Ecto neural progenitor cell (in vitro differentiated cells): ENCODE measurements around the gene NT5DC3.
"Not testable (repeated sequence)": the region's sequence is repeated elsewhere in the genome, so short reads cannot be mapped to it uniquely, and the experiment has no call there.

Experiments used
- DNase-seq: peaks from one replicate; pipeline ENCODE4 v3.0.0-alpha.2; 2018; ENCODE audit warnings: low spot score

Gene NT5DC3

DNA sequence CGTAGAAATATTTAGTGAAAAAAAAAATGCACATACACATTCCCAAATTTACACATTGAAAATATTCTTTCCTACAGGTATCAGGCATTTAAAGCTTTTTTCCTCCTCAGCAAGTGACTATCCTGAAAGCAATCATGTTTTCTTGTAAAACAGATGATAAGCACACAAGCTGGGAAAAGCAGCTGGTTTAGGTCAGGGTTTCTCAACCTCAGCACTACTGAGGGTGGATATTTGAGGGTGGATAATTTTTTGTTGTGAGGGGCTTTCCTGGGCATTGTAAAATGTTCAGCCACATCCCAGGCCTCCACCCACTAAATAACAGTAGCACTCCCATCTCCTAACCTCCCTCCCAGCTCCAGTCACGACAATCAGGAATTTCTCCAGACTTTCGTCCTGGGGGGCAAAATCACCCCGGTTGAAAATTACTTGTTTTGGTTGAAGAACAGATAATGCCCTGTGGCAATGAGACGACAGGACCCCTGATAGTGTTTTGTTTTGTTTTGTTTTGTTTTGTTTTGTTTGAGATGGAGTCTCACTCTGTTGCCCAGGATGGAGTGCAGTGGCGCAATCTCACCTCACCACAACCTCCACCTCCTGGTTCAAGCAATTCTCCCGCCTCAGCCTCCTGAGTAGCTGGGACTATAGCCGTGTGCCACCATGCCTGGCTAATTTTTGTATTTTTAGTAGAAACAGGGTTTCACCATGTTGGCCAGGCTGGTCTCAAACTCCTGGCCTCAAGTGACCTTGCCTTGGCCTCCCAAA is 15.0 kb upstream of the NT5DC3 start:
- no peak for DNase-seq

DNA sequence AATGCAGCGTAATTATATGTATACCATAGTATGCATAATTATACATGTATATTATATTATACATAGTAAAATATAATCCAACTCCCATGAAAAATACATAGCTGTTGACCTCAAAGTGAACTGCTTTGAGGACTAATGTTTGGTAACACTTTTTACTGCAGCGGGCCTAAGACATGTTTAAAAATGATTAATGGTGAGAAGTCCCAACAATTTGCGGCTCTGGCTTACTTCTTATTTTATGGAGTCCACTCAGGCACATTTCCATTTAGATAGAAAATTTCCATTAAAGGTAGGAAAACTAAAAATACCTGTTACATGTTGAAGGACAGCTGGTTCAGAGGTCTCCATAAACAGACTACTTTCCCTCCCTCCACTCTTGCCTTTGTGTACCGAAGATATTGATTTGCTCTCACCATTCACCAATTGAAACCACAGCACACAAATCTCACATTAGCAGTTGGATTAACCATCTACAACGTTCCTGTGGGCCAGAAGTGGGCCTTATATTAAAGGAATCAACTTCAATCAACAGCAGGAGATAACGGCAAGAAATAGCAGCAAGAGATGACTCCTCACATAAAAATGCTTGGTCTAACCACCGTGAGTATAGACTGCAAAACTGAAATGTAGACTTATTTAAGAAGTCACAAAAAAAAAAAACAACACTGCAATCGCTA is 14.1 kb upstream of the NT5DC3 start:
- no peak for DNase-seq

DNA sequence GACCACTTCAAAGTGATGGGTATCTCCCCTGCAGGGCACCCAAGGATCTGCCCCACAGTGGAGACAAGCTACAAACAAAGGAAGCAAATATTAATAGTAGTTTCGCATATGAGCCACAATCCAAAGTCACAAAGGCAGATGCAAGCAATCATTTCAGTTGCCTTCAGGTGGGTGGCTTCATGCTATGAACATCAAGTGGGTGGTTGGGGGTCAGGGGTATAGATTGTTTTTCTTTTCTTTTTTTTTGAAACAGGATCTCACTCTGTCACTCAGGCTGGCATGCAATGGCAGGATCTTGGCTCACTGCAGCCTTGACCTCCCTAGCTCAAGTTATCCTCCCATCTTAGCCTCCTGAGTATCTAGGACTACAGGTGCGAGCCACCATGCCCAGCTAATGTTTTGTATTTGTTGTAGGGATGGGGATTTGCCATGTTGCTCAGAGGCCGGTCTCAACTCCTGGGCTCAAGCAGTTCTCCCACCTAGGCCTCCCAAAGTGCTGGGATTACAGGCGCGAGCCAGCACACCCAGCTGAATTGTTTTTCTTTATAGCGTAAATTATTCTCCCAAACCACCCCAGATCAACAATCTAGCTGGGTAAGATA is 13.4 kb upstream of the NT5DC3 start:
- no peak for DNase-seq

DNA sequence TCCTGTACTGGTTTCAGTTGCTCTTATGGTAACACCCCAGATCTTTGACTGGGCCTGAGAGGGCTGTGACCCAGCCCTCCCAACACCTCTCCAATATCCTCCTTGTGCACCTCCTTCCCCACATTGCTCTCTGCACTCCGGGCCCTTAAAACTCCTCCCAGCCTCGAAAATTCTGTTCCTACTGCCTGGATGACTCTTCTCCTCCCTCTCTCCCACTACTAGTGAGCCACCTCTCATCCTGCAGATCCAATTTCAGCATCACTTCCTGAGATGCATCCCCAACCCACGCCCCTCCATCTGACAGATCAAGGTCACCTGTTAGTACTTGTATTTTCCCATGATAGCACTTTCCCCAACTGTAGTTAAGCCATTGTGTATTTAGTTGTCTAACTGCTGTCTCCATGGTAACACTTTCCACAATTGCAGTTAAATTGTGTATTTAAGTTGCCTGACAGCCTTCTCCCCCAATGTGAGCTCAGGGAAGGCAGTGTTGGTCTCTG is 11.5 kb upstream of the NT5DC3 start:
- no peak for DNase-seq

DNA sequence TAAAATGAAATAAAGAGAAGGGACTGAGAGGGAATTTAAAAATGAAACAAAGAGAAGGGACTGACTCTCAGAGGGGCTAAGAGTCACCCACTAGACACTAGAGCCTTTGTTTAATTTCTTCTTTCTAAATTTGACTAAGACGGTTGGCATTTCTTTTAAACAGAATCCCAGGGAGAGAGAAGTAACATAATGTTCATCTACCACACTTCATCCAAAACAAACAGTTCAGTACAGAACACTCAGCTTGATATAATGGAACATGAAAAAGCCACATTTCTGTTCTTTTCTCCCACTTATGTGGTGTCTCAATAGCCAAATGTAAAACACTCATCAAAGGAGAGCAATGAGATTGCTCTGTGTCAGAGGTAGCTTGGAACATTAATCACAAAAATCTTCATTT is 10.1 kb upstream of the NT5DC3 start:
- DNase-seq, result no peak

DNA sequence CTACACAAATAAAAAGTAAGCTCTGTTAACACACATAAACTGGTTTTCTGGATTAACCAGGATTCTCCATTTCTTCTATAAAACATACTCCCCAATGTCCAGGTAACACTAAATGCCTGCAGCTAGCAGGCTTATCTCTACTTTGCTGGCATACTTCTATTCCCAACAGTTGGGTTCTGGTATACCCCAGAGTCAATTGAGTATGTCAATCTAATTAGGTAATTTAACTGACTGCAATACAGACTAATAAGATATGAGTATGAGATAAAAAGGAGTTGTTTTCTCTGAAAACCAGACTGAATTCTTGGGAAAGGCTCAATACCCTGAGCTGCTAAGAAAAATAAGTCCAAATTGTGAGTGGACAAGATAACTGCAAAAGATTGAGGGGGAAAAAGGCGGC is 9.4 kb upstream of the NT5DC3 start:
- no peak for DNase-seq

DNA sequence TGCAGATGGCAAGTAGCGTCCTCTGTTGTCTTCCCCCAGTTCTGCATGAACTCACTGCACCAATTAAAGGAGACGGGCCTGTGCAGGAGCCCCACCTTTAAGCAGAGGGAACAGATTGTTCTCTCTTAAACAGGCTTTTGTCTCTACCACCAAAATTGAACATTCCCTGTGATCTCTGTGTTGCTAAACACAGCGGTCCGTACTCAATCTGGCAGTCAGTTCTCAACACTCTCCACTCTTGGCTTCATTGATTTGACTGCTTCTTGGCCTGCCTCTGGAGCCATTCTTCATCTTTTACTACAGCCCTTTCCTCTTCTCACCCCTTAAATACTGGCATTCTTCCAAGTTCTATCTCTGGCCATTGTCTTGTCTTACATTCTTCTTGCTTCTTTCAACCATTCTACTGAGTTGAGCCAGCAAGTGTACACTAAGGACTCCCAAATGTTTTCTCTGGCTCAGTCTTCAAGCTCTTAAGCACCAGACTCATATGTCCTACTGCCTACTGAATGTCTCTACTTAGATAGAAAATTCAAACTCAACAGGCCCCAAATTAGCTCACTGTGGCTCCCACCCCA is 8.0 kb upstream of the NT5DC3 start:
- DNase-seq, result peak; percentile 27

DNA sequence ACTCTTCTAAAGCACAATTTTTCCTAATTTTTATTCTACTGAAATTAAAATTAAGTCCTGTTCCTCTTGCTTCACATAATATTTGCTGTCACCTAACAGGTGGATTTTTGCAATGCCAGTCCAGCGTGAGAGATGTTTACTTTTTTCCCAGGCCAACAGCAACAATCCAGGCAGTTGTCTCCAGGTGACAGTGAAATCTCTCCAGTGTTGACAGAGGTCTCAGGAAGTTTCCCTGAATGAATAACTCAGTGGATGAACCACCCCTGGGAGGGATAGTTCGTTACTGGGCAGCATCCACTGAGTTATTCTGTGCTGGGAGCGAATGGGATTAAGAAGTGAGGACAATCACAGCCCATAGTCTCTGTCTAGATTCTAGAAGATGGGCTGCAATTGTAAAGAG is 7.1 kb upstream of the NT5DC3 start:
- peak; percentile 11 for DNase-seq

DNA sequence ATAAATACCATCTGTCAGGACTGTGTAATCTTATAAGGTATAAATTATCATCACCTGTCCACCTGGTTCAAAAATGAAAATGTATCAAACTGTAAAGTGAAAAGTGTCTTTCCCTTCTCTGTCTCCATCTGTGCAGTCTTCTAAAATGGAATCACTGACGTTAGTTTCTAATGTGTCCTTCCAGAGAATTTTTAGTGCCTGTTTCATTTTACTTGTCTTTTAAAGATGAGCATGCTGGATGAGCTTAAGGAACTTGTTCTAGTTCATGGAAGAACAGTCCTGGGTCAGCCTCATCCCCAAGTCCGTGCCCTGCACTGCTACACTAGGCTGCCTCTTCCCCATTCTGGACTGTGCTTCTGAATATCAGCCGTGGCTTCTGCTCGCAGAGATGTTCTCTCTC is 5.4 kb upstream of the NT5DC3 start:
- DNase-seq, result no peak

DNA sequence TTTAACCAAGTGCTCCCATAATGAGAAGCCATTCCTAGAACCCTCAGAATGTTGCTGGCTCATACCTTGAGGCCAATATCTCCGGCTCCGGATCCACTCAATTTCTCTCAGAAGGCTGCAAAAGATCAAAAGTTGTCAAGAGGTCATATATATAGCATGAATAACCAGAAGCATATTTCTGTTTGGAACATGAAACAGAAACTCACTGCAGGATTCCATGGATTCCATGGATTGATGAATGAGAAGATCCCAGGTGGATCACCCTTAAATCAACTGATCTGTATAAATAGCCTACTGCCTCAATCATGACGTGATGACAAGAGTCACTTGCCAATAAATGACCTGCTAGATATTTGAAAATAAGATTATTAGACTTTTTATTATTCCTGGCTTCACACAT is 3.3 kb upstream of the NT5DC3 start:
- DNase-seq, result no peak

DNA sequence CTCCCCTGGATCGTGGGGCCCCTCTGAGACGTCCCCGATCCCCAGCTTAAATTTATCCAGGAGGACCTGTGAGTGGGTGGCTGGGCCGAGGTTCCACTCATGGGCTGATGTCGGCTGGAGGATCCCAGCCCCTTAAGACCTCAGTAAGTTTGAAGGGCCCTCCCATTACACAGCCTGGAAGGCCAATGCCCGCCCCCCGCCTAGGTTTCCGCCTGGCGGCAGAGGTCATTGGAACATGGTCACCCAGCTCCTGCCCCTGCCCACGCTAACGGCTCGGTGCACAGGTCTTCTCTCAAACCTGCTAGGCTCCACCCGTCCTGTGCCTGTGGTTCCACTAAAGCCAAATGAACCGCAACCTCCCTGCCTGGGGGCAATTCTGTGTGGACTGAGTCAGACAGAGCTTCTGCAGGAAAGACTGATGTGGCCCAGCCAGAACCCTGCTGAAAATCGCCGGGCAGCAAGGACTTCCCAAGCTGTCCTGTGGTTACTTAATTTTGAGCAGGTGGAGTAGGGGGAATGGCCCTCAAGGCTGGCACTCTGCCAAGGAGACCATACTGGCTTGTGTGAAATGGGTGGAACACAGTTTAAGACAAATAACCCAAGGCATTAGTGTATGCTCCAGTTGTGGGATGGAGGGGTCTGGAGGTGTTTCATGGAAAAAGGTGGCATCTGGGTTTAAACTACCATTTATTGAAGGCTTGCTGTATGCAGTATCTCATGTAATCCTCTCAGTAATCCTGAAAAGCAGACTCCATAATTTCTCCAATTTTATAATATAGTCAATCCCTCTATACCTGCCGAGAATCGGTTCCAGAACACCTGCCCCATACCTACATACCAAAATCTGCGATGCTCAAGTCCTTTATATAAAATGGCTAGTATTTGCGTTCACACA is 903 bp upstream of the NT5DC3 start:
- peak; percentile 82 for DNase-seq

DNA sequence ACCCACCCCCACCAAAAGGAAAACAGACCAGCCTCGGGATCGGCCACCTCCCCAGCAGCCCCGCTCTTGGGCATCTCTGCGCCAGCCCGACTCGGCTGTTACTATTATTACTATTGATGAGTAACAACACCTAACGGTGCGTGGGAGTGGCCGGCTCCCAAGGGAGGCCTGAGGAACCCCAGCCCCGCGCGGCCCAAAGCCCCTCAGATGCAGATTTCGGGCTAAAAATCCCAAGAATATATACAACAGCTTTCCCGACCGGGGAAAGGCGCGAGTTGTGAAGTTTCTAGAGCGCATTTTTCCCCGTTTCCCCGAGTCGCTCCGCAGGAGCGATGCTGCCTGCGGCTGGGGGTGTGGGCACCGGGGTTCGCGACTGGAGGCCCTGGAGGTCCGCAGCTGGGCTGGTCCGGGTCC is 565 bp downstream of the NT5DC3 start:
- DNase-seq, result no peak

DNA sequence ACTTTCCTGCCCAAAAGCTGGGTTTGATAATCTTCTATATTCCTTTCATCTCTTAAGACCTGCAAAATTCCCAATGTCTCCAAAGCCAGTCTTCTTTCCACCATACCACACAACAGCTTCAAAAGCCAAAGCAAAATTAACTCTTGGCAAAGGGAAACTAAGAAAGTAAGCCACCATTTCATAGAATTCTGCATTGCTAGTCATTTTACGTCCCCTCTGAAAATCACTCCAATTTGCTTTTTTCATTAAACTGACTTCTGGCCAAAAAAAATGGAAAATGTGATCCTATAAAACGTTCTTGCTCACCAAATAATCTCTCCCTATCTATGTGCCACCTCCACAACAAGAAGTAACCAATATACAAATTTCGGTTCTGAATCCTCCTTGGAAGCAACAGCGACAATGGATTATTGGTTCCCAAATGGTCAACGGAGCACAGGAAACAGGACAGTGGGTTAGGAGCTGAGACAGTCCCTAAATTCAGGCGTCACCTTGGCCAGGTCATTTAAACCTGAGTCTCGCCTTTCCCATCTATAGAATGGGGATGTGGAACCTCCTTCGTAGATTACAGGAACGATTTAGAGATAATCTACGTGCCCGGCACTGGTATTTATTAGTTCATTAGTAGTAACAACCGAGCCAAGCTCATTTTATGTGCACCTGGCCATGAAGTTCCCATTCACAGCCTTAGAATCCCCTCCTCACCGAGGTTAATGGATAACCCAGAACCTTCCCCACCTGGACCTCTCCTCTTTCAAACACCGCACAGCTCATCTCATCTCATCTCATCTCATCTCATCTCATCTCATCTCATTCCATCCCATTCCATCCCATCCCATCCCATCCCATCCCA is 1.2 kb downstream of the NT5DC3 start:
- DNase-seq, result no peak

DNA sequence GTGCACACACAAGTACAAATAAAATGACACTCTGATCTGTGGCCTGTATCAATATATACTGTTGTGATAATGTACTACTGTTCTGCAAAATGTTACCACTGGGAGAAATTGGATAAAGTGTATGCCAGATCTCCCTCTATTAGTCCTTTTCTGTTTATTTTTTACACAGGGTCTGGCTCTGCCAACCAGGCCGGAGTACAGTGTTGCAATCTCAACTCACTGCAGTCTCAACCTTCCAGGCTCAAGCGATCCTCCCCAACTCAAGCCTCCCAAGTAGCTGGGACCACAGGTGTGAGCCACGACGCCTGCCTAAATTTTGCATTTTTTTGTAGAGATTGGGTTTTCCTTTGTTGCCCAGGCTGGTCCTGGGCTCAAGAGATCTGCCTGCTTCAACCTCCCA is 1.9 kb downstream of the NT5DC3 start:
- no peak for DNase-seq

DNA sequence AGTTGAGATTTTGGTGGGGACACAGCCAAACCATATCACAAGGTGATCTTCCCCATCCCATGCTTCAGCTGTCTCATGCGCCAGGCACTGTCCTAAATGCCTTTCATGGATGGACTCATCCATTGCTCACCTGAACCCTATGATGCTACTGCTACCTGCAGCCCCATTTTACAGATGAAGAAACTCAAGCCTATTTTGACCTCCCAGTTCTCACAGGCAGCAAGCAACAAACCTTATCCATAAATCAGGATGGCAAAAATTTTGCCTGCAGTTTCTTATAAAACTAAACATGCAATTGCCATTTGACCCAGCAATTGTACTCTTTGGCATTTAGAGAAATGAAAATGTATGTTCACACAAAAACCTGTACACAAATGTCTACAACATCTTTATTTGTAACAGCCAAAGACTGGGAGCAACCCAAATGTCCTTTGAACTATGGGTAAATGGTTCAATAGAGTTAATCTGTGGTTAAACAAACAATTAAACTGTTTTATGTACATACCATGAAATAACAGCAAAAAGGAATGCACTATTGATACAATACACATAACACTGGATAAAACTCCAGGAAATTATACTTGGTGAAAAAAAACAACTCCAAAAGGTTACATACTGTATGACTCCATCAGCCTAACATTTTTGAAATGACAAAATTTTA is 2.6 kb downstream of the NT5DC3 start:
- no peak for DNase-seq

DNA sequence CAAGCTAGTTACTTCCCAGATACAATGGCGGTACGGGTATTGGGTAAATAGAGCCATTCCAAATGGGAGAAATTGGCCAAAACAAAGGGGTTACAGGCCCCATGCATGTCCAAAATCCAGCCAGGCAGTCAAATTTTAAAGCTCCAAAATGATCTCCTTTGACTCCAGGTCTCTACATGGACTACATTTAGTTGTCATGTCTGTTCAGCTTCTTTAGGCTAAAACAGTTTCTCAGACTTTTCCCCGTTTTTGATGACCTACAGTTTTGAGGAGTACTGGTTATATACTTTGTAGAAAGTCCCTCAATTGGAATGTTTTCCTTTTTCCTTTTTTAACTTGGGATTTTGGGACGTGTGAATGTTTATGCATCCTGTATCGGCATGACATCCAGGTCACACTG is 4.7 kb downstream of the NT5DC3 start:
- no peak for DNase-seq

DNA sequence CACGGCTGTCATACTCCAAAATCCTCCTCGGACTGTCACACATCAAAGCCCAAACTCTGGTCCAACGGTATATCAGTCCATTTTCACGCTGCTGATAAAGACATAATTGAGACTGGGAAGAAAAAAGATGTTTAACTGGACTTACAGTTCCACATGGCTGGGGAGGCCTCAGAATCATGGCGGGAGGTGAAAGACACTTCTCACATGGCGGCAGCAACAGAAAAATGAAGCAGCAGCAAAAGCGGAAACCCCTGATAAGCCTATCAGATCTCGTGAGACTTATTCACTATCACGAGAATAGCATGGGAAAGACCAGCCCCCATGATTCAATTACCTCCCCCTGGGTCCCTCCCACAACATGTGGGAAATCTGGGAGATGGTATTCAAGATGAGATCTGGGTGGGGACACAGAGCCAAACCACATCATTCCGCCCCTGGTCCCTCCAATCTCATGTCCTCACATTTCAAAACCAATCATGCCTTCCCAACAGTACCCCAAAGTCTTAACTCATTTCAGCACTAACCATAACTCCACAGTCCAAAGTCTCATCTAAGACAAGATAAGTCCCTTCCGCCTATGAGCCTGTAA is 5.2 kb downstream of the NT5DC3 start:
- DNase-seq, result not testable (repeated sequence)

DNA sequence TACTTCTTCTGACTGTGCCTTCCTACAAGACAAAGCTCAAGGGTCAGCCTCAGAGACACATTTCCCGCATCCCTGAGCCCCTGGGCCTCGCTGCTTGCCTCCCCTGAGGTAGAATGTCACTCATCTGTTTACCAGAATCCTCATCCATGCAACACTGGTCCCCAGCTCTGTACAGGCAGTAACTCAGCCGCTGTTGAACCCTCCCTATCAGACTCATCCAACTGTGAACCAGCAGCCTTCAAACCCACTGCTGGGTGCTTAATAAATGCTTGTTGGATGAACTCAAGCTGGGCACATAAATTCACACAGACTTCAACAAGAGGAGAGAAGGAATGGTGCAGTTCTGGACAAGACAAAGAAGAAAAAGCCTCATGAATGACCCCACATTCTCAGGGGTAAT is 6.1 kb downstream of the NT5DC3 start:
- DNase-seq, result no peak

DNA sequence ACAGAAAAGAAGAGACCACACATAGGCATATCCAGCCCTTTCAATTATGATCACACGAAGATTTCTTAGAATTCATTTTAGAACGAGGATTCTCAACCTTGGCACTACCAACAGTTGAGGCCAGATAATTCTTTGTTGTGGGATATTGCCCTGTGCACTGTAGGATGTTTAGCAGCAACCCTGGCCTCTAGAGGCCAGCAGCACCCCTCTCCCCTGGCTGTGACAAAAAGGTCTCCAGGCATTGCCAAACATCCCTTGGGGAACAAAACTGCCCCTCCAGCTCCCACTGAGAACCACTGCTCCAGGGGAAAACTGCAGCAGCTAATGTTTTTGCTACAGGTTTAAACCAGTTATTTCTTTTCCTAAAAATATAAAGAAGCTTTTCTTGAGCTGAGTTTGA is 7.1 kb downstream of the NT5DC3 start:
- DNase-seq, result no peak
